HG03342 (cell line): ENCODE data around the gene HDAC4.

Experiments used
- ATAC-seq: cut with Tn5 transposase; IDR thresholded peaks from one replicate; pipeline ENCODE4 v1.9.1; 2021; ENCODE audit warnings: mild to moderate bottlenecking, moderate library complexity; ENCODE audit not compliant: unreplicated experiment

HDAC4 gene

DNA sequence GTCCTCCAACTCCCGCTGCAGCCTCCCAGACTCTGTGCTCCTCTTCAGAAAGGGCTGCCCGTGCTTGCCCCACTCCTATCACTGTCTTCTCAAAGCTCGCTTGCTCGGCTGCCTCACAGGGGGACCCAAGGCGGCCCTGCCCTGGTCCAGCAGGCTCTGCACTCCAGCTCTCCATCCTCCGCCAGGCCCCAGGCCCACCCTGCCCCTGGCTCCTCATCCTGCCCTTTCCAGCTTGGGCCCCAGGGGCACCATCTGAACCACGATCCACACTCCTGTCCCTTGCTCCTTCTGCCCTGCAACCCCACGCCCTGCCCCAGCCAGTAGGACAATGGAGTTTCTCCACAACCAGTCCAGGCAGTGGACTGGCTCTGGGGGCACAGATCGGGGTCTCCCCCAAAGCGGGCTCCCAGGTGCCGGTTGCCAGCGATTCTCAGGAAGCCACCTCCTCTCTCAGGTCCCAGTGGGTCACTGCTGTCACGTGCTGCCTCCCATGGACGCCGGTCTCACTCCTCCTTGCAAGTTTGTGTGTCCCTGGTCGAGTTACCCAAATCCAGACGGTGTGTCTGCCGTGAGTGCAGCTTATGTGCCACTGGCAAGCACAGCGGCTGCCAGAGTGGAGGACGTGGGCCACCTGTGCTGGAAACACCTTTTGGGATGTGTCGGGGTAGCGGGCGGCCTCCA is 238.5 kb downstream of the HDAC4 start:
- ATAC-seq: no peak

DNA sequence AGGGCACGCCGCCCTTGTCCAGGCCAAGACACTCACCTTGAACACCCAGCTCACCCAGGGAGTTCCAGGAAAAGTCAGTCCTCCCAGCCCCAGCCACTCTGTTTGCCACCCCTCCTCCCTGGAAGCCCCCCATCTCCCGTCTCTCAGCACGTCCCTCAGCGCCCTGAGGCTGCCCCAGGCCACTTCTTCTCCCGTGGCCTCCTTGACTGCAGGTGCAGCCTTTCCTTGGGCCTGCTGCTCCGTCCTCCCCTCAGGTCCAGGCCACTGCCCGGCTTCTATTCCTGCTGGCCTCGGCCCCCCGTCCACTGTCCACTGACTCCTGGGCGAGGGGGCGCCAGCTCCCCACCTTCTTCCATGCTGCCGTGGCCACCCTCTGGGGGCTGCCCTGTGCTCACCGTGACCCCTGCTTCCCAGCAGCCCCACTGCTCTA is 239.1 kb downstream of the HDAC4 start:
- ATAC-seq: no peak

DNA sequence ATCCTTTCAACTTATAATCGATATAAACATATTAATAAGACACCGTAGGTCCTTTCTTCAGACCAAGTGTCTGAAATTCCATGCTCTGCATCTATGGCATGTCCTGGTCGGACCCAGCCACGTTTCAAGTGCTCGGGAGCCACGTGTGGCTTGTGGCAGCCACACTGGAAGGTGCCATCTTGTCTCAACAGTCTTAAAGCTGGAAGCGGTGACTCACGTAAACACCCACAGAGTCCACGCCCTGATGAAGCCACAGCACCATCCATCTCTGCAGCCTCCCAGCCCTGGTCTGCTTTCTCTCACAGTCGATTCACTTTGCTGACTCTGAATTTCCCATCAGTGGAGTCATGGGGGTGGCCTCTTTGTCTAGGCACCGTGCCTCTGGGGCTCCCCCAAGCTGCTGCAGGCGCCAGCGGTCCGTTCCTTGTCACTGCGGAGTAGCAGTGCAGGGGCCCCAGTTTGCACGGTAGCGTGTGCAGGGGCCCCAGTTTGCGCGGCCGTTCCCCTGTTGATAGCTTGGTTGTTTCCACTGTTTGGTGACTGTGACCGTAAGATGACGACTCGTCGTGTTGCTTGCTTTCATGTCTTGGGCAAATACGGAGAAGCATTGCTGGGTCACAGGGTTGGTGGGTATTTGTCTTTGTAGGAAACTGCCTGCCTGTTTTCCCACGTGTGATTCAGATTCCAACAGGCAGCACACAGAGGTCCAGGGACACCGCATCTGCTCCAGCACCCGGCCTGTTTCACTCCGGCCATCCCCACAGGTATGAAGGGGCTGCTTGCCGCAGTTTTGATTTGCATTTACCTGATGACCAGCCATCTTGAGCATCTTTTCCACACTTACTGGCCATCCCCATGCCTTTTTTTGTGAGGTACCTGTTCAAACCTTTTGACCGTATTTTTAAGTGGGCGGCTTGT is 240.3 kb downstream of the HDAC4 start:
- ATAC-seq: no peak

DNA sequence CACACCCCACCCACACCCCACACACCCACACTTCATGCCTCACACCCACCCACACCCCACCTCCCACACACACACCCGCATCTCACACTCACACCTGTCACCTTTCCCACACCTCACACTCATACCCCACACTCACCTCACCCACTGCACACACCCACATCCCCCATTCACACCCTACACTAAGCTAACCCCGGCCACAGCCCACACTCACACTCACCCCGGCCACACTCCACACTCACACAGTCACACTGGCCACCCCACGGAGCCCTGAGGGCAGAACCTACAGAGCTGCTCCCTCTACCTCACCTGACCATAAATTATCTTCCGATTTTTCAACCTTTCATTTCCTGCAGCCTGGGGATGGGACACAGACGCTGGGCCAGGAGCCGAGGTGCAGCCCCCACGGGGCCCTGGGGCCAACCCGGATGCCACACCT is 241.3 kb downstream of the HDAC4 start:
- no peak for ATAC-seq

DNA sequence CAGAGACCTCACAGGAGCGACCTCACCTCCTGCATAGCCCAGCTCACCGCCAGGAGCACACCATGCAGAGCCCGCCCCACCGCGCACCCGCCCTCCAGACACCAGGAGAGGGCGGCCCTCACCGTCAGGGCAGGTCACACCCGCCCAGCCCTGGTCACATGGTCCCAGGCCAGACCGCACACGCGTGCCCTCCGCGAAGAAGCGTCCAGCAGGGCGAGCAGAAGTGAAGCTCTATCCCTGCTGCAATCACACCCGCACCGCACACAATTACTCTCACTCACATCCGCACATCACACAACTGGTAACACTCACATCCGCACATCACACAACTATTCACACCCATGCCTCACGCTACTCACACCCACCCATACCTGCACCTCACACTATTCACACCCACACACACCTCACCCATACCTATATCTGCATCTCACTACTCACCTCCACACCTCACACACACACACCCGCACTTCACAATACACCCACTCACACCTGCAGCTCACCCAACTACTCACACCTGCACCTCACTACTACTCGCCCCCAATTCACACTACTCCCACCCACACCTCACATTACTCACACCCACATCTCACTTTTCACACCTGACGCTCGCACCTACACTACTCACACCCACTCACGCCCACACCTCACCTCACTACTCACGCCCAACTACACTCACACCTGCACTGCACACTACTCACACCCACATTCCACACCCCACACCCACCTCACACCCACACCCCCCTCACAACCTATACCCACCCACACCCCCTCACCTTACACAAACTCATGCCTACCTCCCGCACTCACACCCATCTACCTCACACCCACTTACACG is 242.0 kb downstream of the HDAC4 start:
- ATAC-seq: no peak

DNA sequence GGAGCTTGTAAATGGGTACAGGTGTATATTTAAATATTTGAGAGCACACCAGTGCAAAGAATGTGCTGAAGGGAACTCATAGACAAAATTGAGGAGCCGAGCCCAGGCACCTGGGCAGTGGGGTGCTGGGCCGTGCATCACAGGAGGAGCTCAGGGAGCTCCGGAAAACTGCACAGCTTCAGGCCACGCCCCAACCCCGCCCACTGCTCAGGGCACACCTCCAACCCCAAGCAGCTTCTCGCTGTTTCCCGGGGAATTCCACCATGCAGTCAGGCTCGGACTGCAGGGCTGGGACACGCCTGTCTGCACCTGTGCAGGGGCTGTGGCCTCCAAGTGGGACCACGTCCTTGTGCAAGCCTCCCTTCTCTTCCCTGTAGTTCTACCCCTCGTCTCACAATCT is 243.0 kb downstream of the HDAC4 start:
- no peak for ATAC-seq

DNA sequence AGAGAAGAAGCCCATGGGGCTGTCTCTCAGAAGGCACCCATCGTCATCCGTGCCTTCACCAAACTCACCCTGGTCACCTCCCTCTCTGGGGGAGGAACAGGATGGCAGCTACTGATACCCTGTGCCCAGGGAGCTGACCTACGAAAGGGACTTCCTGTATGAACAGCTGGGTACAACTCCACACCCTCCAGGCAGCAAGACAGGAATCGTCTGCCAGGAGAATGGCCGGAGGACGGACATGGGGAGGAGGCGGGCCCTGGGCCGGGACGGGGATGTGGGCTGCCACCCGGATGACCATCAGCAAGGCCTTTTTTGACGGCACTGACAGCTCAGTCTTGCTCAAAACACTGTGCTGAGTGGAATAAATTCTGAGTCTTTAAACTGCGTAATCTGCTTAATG is 243.6 kb downstream of the HDAC4 start:
- no peak for ATAC-seq

DNA sequence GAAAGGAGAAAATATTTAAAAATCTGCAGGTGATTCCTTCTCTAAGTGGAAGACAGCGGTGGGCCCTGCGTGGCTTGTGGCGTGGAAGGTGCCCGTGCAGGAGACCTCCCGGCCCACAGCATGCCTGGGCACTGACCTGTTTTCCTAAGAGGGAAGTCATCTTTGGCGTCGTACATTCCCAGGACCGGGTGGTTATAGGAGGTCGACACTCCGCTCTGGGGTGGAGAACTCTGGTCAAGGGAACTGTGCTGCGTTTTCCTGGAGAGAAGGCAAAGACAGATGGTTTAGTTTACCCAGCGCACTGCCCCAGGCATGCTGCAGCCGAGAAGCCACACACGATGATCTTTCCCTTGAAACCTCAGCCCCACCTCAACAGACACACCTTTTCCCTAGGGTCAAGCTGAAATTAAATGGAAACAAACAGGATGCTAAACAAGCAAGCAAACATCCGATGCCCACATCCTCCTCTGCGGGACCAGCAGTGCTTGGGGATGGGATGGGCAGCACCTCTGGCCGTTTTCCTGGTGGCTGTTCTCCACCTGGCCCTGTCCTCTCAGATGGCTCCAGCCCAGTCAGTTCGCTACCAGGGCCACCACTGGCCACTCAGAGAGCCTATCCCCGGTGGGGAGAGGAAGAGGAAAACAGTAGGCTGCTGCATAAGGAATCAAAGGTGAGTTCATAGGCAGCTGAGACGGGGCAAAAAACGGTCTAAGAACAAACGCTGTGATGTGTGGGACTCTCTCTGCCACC is 244.1 kb downstream of the HDAC4 start:
- no peak for ATAC-seq

DNA sequence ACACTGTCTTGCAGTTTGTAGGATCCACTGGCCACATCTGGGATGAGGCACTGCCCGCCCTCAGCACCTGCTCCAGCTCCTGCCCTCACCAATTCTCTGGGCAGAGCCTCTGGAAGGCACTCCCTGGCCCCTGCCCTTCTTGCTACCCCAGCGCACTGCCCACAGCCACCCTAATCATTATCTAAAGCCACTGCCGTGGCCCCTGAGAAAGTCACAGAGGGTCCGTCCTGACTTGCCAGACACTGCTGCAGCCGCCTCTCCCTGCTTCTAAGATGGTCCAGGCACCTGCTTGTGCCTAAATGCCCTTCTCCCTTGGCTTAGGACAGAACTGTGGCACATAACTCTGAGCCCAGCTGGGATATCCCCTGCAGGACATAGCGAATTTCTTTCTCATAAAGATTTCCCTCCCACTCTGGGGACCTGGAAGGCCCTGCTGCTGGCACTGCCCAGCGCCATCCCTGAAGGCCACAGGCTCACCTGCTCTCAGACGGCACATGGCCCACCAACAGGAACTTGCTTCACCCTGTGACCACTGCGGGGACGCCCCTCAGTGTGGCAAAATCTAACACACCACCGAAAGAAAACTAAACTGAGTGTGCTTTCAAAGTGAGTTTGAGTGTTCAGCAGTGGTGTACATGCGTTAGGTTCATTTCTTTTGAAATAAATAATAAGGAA is 244.9 kb downstream of the HDAC4 start:
- no peak for ATAC-seq

DNA sequence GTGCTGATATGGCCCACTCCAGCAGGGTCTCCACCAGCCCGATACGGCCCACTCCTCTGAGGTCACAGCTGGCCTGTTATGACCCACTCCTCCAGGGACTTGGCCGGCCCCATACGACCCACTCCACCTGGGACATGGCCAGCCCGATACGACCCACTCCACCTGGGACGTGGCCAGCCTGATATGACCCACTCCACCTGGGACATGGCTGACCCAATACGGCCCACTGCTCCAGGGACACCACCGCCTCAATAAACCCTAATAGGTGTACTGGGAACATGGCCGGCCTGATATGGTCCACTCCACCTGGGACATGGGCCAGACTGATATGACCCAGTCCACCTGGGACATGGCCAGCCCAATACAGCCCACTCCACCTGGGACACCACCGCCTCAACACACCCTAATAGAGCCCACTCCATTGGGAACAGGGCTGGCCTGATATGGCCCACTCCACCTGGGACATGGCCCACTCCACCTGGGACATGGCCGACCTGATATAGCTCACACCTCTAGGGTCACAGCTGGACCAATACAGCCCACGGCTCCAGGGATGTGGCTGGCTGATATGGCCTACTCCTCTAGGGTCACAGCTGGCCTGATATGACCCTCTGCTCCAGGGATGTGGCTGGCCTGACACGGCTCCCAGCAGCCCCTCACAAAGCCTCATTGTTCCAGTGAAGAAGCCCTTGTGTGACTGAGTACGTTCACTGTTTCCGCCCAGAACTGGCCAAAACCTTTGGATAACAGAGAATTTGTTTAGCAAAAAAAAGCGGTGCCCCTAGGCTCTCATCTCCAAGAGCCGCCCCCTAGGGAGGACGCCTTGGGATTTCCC is 245.6 kb downstream of the HDAC4 start:
- no peak for ATAC-seq

DNA sequence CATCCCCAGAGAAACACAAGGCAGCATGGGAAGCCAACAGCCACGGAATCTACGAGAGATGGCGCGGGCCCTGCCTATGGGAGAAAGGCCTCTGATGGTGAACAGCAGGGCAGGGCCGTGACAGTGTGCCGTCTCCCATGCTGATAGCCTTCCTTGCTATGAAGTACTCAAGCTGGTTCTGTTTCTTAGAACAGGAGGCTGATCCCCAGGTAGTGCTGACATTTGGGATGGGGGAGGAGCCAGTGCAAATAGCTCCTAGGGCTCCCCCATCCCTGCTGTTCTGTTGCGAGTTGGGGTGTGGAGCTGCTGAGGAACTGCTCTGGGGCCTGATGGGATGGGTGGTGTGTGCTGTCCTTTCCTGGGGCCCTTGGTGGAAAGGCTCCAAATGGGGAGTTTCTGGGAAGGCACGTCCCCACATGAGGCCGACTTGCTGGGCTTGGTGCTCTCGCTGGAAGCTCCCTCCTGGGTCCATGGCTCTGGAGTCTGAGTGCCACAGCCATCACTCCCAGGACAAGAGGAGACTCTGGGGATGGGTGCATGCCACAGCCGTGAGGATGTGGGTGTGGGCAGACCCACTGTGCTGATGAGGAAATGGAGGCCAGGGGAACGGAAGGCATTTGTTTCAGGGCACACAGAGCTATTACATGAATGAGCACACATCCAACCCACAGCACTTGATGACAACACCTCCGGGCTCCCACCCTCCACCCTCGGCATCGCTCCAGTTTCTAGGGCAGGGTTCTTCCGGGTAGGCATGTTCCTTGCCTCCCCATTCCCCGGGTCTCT is 246.8 kb downstream of the HDAC4 start:
- no peak for ATAC-seq

DNA sequence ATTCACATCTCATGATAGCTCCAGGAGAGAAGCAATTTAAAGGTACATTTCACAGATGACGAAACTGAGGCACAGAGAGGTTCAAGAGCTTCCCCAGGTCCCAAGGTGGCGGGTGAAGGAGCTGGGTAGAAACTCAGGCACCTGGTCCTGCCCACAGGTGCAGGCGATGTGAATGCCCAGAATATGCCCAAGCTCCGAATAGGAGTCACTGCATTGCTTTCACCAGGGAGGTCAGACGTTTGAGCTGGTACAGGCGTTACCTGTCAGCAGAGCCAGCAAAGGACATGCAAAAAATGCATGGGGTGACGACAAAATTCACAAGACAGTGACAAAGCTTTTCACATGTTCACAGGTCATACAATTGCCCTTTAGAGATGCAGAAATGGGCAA is 247.9 kb downstream of the HDAC4 start:
- no peak for ATAC-seq

DNA sequence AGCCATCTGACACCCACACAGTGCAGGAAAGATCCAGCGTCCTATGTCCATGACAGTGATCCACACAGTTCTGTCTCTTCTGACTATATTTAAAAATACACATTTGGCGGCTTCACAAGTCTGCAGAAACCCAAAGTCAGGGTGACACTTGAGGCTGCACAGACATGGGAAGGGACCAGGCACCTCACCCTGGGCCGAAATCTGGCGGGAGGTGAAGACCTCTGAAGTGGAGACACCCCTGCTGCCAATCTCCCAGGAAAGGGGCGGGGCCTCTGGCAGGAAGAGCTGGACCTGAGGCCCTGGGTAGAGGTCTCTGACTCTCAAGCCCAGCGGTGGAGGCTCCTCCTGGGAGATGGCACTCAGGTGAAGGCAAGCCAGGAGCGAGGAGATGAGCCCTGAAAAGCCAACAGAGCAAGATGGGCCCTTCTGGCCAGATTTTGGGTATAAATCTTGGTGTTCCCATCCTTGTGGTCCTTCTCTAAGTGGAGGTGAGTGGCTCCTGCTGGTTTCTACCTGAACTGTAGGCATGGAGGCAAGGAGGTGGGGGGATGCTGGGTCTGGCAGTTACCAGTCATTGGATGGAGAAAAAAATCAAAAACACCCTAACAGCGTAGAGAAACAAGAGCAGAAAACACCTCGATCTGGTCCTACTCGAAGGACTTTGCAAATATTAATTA is 248.4 kb downstream of the HDAC4 start:
- ATAC-seq: no peak

DNA sequence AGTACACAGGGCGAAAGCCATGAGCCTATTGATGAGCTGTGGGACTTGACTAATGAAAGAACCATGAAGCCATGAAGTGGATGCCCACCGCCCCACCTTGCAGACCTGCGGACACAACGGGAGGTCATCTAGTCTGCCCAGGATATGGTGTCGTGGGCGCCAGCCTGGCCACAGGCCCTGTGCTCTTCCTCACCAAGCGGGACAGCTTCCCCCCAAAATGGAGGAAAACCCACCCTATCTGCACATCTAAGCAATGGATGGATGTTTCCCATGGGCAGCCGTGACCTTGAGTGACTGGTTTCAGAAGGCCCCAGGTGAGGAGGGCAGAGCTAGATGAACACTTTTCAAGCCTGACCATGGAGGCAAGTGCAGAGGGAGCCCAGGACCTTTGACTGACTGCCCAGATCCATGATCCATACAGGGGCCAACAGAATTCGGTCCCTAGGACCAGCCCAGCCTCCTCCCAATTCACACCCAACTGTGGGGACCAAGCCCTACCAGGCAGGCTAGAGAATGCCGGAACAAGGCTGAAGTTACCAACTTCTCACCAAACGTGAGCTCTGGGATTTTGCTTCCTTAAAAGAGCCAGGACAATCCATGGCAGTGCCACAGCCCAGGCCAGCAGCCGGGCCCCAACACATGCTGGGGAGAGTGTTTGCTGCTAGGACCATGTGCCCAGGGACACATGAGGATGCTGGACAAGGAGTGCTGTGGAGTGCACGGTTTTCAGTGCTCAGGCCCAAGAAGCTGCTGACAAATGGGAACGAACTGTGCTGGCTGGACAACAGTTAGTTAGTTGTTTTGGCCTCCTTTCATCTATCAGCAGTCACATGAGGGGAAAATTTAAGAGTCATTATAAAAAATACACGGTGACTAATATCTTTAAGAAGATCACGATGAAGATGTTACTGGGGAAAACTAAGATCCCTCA is 249.4 kb downstream of the HDAC4 start:
- ATAC-seq: no peak

DNA sequence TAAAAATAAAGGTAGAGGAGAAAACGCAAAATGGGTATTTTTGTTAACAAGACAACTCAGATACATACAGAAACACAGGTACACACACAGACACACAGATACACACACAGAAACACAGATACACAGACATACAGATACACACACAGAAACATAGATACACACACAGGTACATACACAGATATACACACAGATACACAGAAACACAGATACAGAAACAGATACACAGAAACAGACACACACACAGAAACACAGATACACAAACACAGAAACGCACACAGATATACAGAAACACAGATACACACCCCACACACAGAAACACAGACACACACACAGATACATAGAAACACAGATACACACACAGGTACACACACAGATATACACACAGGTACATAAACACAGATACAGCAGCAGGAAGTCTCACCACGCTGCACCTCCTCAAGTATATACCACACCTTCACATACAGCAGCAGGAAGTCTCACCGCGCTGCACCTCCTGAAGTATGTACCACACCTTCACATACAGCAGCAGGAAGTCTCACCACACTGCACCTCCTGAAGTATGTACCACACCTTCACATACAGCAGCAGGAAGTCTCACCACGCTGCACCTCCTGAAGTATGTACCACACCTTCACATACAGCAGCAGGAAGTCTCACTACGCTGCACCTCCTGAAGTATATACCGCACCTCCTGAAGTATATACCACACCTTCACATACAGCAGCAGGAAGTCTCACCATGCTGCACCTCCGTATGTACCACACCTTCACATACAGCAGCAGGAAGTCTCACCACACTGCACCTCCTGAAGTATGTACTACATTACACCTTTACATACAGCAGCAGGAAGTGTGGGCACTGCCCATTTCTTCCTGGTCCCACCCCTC is 250.5 kb downstream of the HDAC4 start:
- no peak for ATAC-seq

DNA sequence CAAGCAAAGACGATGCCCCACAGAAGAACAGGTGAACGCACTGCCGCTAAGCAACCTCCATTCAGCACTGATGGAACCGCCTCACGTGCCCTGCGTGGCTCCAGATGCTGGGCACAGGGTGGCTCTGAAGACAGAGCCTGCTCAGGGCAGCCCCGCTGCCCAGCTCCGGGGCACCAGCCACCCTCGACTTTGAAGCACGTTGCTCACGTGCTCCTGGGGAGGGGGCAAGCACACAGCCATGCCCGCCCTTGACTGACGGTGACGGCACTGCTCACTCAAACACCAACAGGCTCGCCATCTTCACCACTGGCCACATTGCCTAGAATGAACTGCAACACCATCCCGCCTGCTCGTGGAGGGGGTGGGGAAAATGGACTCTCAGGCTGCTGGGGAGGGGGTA is 251.3 kb downstream of the HDAC4 start:
- ATAC-seq: no peak
